ENCODE data around the gene PLEKHO2. TPM values are rescaled to one million over a fixed set of nuclear protein-coding genes. Genes with fewer than 3 reads are reported as not detected.

Gene PLEKHO2
- total and polyA plus RNA-seq, 10 of the 15 experiments (the other 5 are each of a cell fraction or from before 2014, with no cell fraction given): 1.4 to 25.6 (median 20.5) TPM

DNA sequence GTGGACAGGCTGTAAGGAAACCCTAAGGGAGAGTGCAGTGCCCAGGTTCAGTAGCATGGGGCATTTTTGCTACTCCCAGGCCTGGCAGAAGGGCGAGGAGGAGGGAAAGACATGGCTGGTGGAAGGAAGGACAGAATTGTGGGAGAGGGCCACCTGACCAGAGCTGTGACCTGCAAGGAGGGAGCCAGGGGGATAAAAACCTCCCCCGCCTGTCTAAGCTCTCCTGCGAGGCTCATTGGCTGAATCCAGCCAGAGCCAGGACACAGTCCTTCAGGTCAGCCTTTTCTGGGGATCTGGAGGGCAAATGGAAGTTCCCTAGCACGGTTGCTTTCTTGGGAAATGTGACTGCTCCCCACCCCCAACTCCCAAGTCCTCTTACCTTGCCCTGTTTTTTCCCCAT is 56.7 kb downstream of the PLEKHO2 start:
- H3K4me2 ChIP-seq (ENCODE audit: control insufficient read depth, insufficient read depth): no peak overlapping the region
- H3K4me3 ChIP-seq: no peak overlapping the region
- H4K20me1 ChIP-seq (ENCODE audit: control insufficient read depth, insufficient read depth): no peaks in the 10 kb centered on the region
- DNase-seq (ENCODE audit: low read depth, low spot score) (no peak), ATAC-seq (no peak), FAIRE-seq (no peak)
- H2AFZ ChIP-seq (ENCODE audit: control insufficient read depth, low read depth, low read length): no peak overlapping the region
- H3K27ac ChIP-seq (ENCODE audit: control insufficient read depth, insufficient read depth): no peak overlapping the region
- H3K9ac ChIP-seq (ENCODE audit: control insufficient read depth, insufficient read depth, low read length): no peak overlapping the region
- H3K27me3 ChIP-seq (replicated peaks in 1 of 2; ENCODE audit: control insufficient read depth in 2 of 2, insufficient read depth in 2 of 2, low read length in 1 of 2): no peaks in the 10 kb centered on the region
- ChIA-PET RAD21 (ENCODE audit: unreplicated experiment) (interaction anchor here (1.5 kb wide), 1 partner anchor 88 kb away, joined by 5 read pairs; no protein-coding TSS in a partner anchor), POLR2A (interaction anchor here (0.6 to 0.8 kb wide), 3 partner anchors 30 to 94 kb away, joined by 3 read pairs; no protein-coding TSS in a partner anchor), SMC1A (ENCODE audit: uncharacterized antibody, unreplicated experiment) (interaction anchor here (1.4 to 2.0 kb wide), 2 partner anchors 55 to 87 kb away, joined by 3 to 6 read pairs; no protein-coding TSS in a partner anchor), CTCF (no interaction called here)
- peaks cover 18% of the 10 kb centered on the region for H3K4me1 ChIP-seq (ENCODE audit: control insufficient read depth, insufficient read depth, low read length)
- H3K79me2 ChIP-seq (ENCODE audit: control insufficient read depth, insufficient read depth, low read length): no peaks in the 10 kb centered on the region; the same call in 1 of the 2 replicates
- intact Hi-C loops (cut with micrococcal nuclease; ENCODE audit: unreplicated experiment): no loop called here
- H3K36me3 ChIP-seq (ENCODE audit: control insufficient read depth in 2 of 2, insufficient read depth in 2 of 2, low read length in 1 of 2): no peaks in the 10 kb centered on the region
- 58% methylated on average over 4 of the region's 4 CpGs for WGBS (ENCODE audit: insufficient coverage, insufficient replicate concordance, low lambda C conversion rate, missing lambda C conversion rate)
- peaks cover 7% of the 10 kb centered on the region; the same call in 2 of the 3 replicates for H3K9me3 ChIP-seq (replicated peaks; ENCODE audit: control insufficient read depth, insufficient read depth, low read length)
- no peak for TF ChIP-seq CBX5 (IDR thresholded peaks at IDR 0.05; ENCODE audit: low read depth)
- no peak for TF ChIP-seq YY1 (IDR thresholded peaks at IDR 0.05; ENCODE audit: low read depth, low read length)
- TF ChIP-seq ASH2L (IDR thresholded peaks at IDR 0.05; ENCODE audit: borderline replicate concordance, low read depth): no peak
- no TSS peak for BruUV-seq (replicated peaks)
- in situ Hi-C loops (cut with MboI): loop anchor here (25.0 kb wide), 1 partner anchor 1411 kb away; no protein-coding TSS in a partner anchor

DNA sequence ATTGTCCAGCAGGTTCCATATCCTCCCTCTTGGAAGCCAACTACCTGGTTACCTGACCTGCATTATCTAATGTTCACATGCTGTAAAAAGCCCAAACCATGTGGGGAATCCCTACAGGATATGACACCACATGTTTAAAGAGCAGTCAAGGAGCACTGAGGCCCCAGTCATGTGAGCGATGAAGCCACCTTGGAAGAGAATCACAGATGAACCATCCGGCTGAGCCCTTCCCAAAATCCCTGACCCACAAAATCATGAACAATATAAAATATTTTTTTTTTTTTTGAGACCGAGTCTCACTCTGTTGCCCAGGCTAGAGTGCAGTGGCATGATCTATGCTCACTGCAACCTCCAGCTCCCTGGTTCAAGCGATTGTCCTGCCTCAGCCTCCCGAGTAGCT is 59.4 kb downstream of the PLEKHO2 start:
- H3K27ac ChIP-seq (ENCODE audit: control insufficient read depth, insufficient read depth): no peak overlapping the region
- no peak for ATAC-seq
- BruUV-seq (replicated peaks): no TSS peak
- WGBS (ENCODE audit: insufficient coverage, insufficient replicate concordance, low lambda C conversion rate, missing lambda C conversion rate): 98% methylated on average over 5 of the region's 5 CpGs
- peaks cover 17% of the 10 kb centered on the region for H3K4me1 ChIP-seq (ENCODE audit: control insufficient read depth, insufficient read depth, low read length)
- no peak for DNase-seq (ENCODE audit: low read depth, low spot score)
- FAIRE-seq: no peak
- SMC1A ChIA-PET (ENCODE audit: uncharacterized antibody, unreplicated experiment): interaction anchor here (0.6 to 8.1 kb wide), 3 partner anchors 10 to 91 kb away, joined by 3 to 42 read pairs (median 4); no protein-coding TSS in a partner anchor
- intact Hi-C loops (cut with micrococcal nuclease; ENCODE audit: unreplicated experiment): no loop called here
- no peak overlapping the region for H2AFZ ChIP-seq (ENCODE audit: control insufficient read depth, low read depth, low read length)
- in situ Hi-C loops (cut with MboI): no loop called here
- POLR2A ChIA-PET: interaction anchor here (0.6 kb wide), 1 partner anchor 370 kb away, joined by 3 read pairs; no protein-coding TSS in a partner anchor
- H4K20me1 ChIP-seq (ENCODE audit: control insufficient read depth, insufficient read depth): no peaks in the 10 kb centered on the region
- no peaks in the 10 kb centered on the region for H3K36me3 ChIP-seq (ENCODE audit: control insufficient read depth in 2 of 2, insufficient read depth in 2 of 2, low read length in 1 of 2)
- H3K4me2 ChIP-seq (ENCODE audit: control insufficient read depth, insufficient read depth): no peak overlapping the region
- H3K9ac ChIP-seq (ENCODE audit: control insufficient read depth, insufficient read depth, low read length): no peak overlapping the region
- H3K4me3 ChIP-seq: no peak overlapping the region
- peaks cover 7% of the 10 kb centered on the region; the same call in 2 of the 3 replicates for H3K9me3 ChIP-seq (replicated peaks; ENCODE audit: control insufficient read depth, insufficient read depth, low read length)
- H3K27me3 ChIP-seq (replicated peaks in 1 of 2; ENCODE audit: control insufficient read depth in 2 of 2, insufficient read depth in 2 of 2, low read length in 1 of 2): no peaks in the 10 kb centered on the region
- RAD21 ChIA-PET (ENCODE audit: unreplicated experiment): interaction anchor here (1.0 kb wide), 1 partner anchor 57 kb away, joined by 3 read pairs; no protein-coding TSS in a partner anchor
- no peaks in the 10 kb centered on the region for H3K79me2 ChIP-seq (ENCODE audit: control insufficient read depth, insufficient read depth, low read length)
- CTCF ChIA-PET: interaction anchor here (1.2 to 8.0 kb wide), 3 partner anchors 7 to 89 kb away, joined by 3 to 91 read pairs (median 44); no protein-coding TSS in a partner anchor
- TF ChIP-seq PBX3 (IDR thresholded peaks at IDR 0.05; ENCODE audit: insufficient replicate concordance, low read depth, low read length) (no peak), KLF5 (IDR thresholded peaks at IDR 0.05; ENCODE audit: partially characterized antibody) (no peak), HSF1 (IDR thresholded peaks at IDR 0.05; ENCODE audit: low read depth, low read length) (no peak), SP1 (IDR thresholded peaks at IDR 0.05; ENCODE audit: low read depth, low read length) (no peak), KDM1A (IDR thresholded peaks at IDR 0.05; ENCODE audit: borderline replicate concordance) (no peak), IRF4 (IDR thresholded peaks at IDR 0.05; ENCODE audit: low read depth, low read length) (no peak)
- TF ChIP-seq, protein P1, sequence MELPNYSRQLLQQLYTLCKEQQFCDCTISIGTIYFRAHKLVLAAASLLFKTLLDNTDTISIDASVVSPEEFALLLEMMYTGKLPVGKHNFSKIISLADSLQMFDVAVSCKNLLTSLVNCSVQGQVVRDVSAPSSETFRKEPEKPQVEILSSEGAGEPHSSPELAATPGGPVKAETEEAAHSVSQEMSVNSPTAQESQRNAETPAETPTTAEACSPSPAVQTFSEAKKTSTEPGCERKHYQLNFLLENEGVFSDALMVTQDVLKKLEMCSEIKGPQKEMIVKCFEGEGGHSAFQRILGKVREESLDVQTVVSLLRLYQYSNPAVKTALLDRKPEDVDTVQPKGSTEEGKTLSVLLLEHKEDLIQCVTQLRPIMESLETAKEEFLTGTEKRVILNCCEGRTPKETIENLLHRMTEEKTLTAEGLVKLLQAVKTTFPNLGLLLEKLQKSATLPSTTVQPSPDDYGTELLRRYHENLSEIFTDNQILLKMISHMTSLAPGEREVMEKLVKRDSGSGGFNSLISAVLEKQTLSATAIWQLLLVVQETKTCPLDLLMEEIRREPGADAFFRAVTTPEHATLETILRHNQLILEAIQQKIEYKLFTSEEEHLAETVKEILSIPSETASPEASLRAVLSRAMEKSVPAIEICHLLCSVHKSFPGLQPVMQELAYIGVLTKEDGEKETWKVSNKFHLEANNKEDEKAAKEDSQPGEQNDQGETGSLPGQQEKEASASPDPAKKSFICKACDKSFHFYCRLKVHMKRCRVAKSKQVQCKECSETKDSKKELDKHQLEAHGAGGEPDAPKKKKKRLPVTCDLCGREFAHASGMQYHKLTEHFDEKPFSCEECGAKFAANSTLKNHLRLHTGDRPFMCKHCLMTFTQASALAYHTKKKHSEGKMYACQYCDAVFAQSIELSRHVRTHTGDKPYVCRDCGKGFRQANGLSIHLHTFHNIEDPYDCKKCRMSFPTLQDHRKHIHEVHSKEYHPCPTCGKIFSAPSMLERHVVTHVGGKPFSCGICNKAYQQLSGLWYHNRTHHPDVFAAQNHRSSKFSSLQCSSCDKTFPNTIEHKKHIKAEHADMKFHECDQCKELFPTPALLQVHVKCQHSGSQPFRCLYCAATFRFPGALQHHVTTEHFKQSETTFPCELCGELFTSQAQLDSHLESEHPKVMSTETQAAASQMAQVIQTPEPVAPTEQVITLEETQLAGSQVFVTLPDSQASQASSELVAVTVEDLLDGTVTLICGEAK (IDR thresholded peaks at IDR 0.05; ENCODE audit: borderline replicate concordance): no peak
